HEK293T (cell line): ENCODE measurements around the gene BCAR1.

ENCODE experiments used
- BHLHE40 ChIP-seq: fragments of 450-650 bp; IDR thresholded peaks from 2 replicates; pipeline ENCODE4 v1.6.1; 2016; ENCODE audit warnings: mild to moderate bottlenecking, moderate library complexity, borderline replicate concordance
- CTBP1 ChIP-seq: fragments of 450-650 bp; IDR thresholded peaks from 2 replicates; pipeline ENCODE4 v1.6.1; 2016; ENCODE audit warnings: borderline replicate concordance
- FOXK2 ChIP-seq: fragments of 450-650 bp; IDR thresholded peaks from 2 replicates; pipeline ENCODE4 v1.6.1; 2016; ENCODE audit warnings: mild to moderate bottlenecking
- FOXM1 ChIP-seq: fragments of 450-650 bp; IDR thresholded peaks from 2 replicates; pipeline ENCODE4 v1.6.1; 2017; ENCODE audit warnings: mild to moderate bottlenecking, borderline replicate concordance
- HDGF ChIP-seq: fragments of 450-650 bp; IDR thresholded peaks from 2 replicates; pipeline ENCODE4 v1.6.1; 2017; ENCODE audit warnings: antibody characterized with exemption, borderline replicate concordance
- NFRKB ChIP-seq: fragments of 450-650 bp; IDR thresholded peaks from 2 replicates; pipeline ENCODE4 v1.6.1; 2016; ENCODE audit warnings: mild to moderate bottlenecking, moderate library complexity
- SUZ12 ChIP-seq: fragments of 450-650 bp; IDR thresholded peaks from 2 replicates; pipeline ENCODE4 v1.6.1; 2016; ENCODE audit warnings: mild to moderate bottlenecking
- TARDBP ChIP-seq: fragments of 450-650 bp; IDR thresholded peaks from 2 replicates; pipeline ENCODE4 v1.6.1; 2016
- ZNF384 ChIP-seq: fragments of 450-650 bp; IDR thresholded peaks from 2 replicates; pipeline ENCODE4 v1.6.1; 2016

GRCh38 chr16:75282466-75283281 lies 31.2 kb upstream of the BCAR1 start:
- TF ChIP-seq BHLHE40 (no peak), ZNF384 (no peak), TARDBP (no peak), FOXM1 (no peak), FOXK2 (no peak), HDGF (no peak), CTBP1 (no peak), NFRKB (no peak), SUZ12 (no peak)
